Erythroblast (primary cell): Measurements from ENCODE around the gene KRT33B.
"Not testable (repeated sequence)": the region's sequence is repeated elsewhere in the genome, so short reads cannot be mapped to it uniquely, and the experiment has no call there.

Experiments
- DNase-seq, 2 experiments: peaks; one replicate each; lab custom pipeline; 2025; lab: John Stamatoyannopoulos, UW
- GATA1 ChIP-seq: IDR thresholded peaks from 2 replicates; pipeline ENCODE4 v1.6.1; 2011; ENCODE audit warnings: low read depth, mild to moderate bottlenecking, control low read depth, low read length, moderate library complexity
- POLR2A ChIP-seq: IDR thresholded peaks from 2 replicates; pipeline ENCODE4 v1.6.1; 2011; ENCODE audit warnings: mild to moderate bottlenecking, low read length

KRT33B gene

DNA sequence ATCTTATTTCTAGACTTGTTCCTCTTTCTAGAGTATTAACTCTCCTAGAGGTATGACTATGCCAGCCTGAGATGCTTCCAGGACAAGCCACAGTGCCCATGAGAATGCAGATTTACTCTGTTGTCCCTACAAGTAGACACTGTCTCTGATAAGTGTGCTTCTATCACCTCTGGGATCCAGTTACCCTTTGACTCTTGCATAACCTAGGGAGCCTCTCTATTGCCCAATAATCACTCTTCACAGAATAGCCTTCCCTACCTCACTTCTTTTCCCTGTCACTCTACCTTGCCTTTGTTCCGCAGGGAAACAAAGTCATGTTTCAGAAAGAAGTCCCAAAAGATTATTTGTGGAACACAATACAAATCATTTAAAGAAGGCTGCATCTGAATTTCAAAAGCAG is 14.1 kb upstream of the KRT33B start:
- DNase-seq: no peak
- TF ChIP-seq POLR2A (no peak), GATA1 (no peak)

DNA sequence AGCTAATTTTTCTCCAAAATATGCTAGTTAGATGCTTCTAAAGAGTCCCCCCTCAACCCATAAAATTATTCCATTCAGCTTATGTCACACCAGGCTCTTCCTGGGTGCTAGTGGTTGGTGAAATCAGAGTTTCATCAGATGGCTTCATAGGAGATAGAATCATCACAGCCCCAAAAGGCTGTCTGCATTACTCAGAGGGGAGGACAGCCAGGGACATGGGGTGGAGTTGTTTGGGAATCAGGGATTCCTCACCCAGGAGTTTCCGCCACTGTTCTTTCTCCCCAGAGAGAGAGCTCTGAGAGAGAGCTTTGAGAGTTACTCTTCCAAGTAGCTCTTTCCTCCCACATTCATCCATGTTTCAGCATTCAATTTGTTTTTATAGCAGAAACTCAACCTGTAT is 12.8 kb upstream of the KRT33B start:
- TF ChIP-seq POLR2A (no peak), GATA1 (no peak)
- DNase-seq: no peak

DNA sequence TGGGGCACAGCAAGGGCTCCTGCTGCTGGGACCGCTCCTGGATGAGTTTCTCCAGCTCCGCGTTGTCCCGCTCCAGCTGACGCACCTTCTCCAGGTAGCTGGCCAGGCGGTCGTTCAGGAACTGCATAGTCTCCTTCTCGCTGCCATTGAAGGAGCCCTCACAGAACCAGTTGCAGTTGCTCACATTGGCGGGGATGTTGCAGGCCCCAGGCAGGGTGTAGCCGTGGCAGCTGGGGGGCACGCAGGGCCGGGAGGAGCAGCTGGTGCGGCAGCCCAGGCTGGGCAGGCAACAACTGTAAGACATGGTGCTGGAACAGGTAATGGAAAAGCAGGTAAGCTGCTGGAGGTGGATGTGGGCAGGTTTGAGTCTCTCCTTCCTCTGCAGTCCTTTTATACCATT is 12.3 kb upstream of the KRT33B start, which contains the start of gene KRT34:
KRT34 (minus strand) TSS at position 364 of the 400 bp plus-strand sequence; CDS start at position 304, 60 bp downstream.
- DNase-seq: not testable (repeated sequence)

- not testable (repeated sequence) for DNase-seq
Observed at GRCh38 chr17:41380091-41380490, 10.5 kb upstream of the KRT33B start.

GRCh38 chr17:41377546-41377945 is 7.9 kb upstream of the KRT33B start:
- TF ChIP-seq POLR2A (no peak), GATA1 (no peak)

GRCh38 chr17:41369023-41369422 is 590 bp downstream of the KRT33B start:
- no peak for DNase-seq
- no peak for TF ChIP-seq GATA1
- TF ChIP-seq POLR2A: no peak

More at GRCh38 chr17:41377546-41377945, 7.9 kb upstream of the KRT33B start:
- no peak for DNase-seq

- TF ChIP-seq GATA1 (no peak), POLR2A (no peak)
- DNase-seq: no peak
Observed at GRCh38 chr17:41367426-41368075, 2.1 kb downstream of the KRT33B start.

GRCh38 chr17:41366070-41366469 is 3.5 kb downstream of the KRT33B start:
- no peak for TF ChIP-seq POLR2A
- no peak for TF ChIP-seq GATA1
- no peak for DNase-seq

GRCh38 chr17:41363881-41364280 is 5.7 kb downstream of the KRT33B start:
- TF ChIP-seq GATA1: no peak
- TF ChIP-seq POLR2A: no peak
- no peak for DNase-seq

- TF ChIP-seq POLR2A (no peak), GATA1 (no peak)
Observed at GRCh38 chr17:41360296-41360995, 9.2 kb downstream of the KRT33B start.

GRCh38 chr17:41354536-41354935 is 15.1 kb downstream of the KRT33B start:
- TF ChIP-seq GATA1 (no peak), POLR2A (no peak)
- no peak for DNase-seq

More at GRCh38 chr17:41360296-41360995, 9.2 kb downstream of the KRT33B start:
- no peak for DNase-seq

GRCh38 chr17:41352597-41353366 is 16.8 kb downstream of the KRT33B start:
- TF ChIP-seq POLR2A (no peak), GATA1 (no peak)

DNA sequence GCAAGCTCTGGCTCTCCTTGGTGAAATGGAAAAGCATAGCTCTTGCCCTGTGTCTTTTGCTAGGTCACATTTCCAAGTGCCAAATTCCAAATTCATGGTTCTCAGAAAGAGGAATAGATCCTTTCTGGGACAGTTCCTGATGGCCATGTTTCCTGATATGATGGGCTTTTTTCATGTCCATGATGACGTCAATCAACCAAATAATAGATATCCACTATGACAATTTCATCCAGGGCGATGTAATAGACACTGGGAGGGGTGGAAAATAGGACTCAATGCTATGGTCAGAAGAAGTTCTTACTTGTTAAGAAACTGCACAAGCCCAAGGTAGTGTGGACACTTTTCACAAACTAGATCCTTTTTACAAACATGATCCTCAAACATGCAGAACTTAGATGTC is 18.4 kb downstream of the KRT33B start:
- no peak for DNase-seq
- no peak for TF ChIP-seq POLR2A

More at GRCh38 chr17:41352597-41353366, 16.8 kb downstream of the KRT33B start:
- DNase-seq: no peak

DNA sequence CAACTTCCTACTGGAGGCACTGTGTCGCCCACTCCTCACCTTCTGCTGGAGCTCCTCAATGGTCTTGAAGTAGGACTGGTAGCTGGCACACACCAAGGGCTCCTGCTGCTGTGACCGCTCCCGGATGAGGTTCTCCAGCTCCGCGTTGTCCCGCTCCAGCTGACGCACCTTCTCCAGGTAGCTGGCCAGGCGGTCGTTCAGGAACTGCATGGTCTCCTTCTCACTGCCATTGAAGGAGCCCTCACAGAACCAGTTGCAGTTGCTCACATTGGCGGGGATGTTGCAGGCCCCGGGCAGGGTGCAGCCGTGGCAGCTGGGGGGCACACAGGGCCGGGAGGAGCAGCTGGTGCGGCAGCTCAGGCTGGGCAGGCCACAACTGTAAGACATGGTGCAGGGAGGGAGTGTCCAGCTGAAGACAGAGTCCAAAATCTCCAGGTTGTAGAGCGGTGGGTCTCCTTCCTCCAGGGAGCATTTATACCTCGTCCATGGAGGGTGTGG is 19.2 kb downstream of the KRT33B start, which contains the start of gene KRT33A:
KRT33A (minus strand) TSS at position 448 of the 498 bp plus-strand sequence; CDS start at position 387, 61 bp downstream.
- DNase-seq: not testable (repeated sequence)
